SK-N-SH (cell line): Measurements from ENCODE around the gene USP28. TPM values are rescaled to one million over a fixed set of nuclear protein-coding genes. Genes with fewer than 3 reads are reported as not detected.

Source experiments
- CTCF ChIA-PET: fragments of 300-600, 350-600 bp; formaldehyde crosslinking; extraction: SDS; loops from one replicate; lab custom pipeline; 2021; lab: Yijun Ruan, JAX
- POLR2A ChIA-PET: fragments of 350-600 bp; sonication (Branson Sonifier 250); formaldehyde crosslinking; extraction: SDS; loops from one replicate; lab custom pipeline; 2020; ENCODE audit warnings: antibody characterized with exemption, inconsistent platforms; lab: Yijun Ruan, JAX
- DNase-seq: peaks from one replicate; pipeline ENCODE4 v3.0.0; 2012
- H2AFZ ChIP-seq: fragments of 200-600 bp; sonication (generic); 2 replicates; pipeline ENCODE4 v1.8.1; 2016; ENCODE audit warnings: antibody characterized with exemption, mild to moderate bottlenecking, low read depth
- H3F3A ChIP-seq: fragments of 200-600 bp; sonication (generic); replicated peaks from 2 replicates; pipeline ENCODE3; 2016; ENCODE audit warnings: antibody characterized with exemption, mild to moderate bottlenecking; ENCODE audit not compliant: insufficient read depth
- H3K27ac ChIP-seq, 2 experiments: fragments of 200-500 bp in 1 of 2; fragments of 200-600 bp in 1 of 2; sonication (Bioruptor generic) in 1 of 2; sonication (generic), shearing (Covaris generic) in 1 of 2; 2 replicates each; pipeline versions ENCODE4 v1.5.1 to v1.6.1; 2014 to 2016; ENCODE audit warnings: low read depth in 2 of 2, inconsistent platforms in 1 of 2, low read length in 1 of 2, mild to moderate bottlenecking in 1 of 2, mixed read lengths in 1 of 2
- H3K27me3 ChIP-seq: fragments of 200-600 bp; sonication (generic), shearing (Covaris generic); 2 replicates; pipeline ENCODE4 v1.6.1; 2016; ENCODE audit warnings: mixed run types; ENCODE audit not compliant: insufficient read depth
- H3K36me3 ChIP-seq, 2 experiments: fragments of 200-500 bp in 1 of 2; fragments of 200-600 bp in 1 of 2; sonication (Bioruptor generic) in 1 of 2; sonication (generic) in 1 of 2; replicated peaks in 1 of 2; 2 replicates each; pipeline versions ENCODE3 to v1.5.1; 2014 to 2016; ENCODE audit warnings: low read length in 1 of 2, mild to moderate bottlenecking in 1 of 2; ENCODE audit not compliant: insufficient read depth in 2 of 2, control insufficient read depth in 1 of 2
- H3K4me1 ChIP-seq, 2 experiments: fragments of 200-500 bp in 1 of 2; fragments of 200-600 bp in 1 of 2; sonication (Bioruptor generic) in 1 of 2; sonication (generic), shearing (Covaris generic) in 1 of 2; 2 replicates each; pipeline versions ENCODE4 v1.5.1 to v1.6.1; 2014 to 2016; ENCODE audit warnings: low read depth in 1 of 2, low read length in 1 of 2, mixed run types in 1 of 2; ENCODE audit not compliant: insufficient read depth in 2 of 2, control insufficient read depth in 1 of 2
- H3K4me2 ChIP-seq: fragments of 200-600 bp; sonication (generic), shearing (Covaris generic); 2 replicates; pipeline ENCODE4 v1.6.1; 2017; ENCODE audit warnings: mixed run types
- H3K4me3 ChIP-seq, 2 experiments: fragments of 200-500 bp in 1 of 2; fragments of 200-600 bp in 1 of 2; sonication (Bioruptor generic) in 1 of 2; sonication (generic), shearing (Covaris generic) in 1 of 2; 2 replicates each; pipeline versions ENCODE4 v1.5.1 to v1.8.1; 2014 to 2016; ENCODE audit warnings: low read depth in 2 of 2, inconsistent platforms in 1 of 2, low read length in 1 of 2, mild to moderate bottlenecking in 1 of 2, mixed read lengths in 1 of 2, moderate library complexity in 1 of 2
- H3K79me2 ChIP-seq: fragments of 200-600 bp; sonication (generic); 2 replicates; pipeline ENCODE4 v1.8.1; 2017; ENCODE audit warnings: mild to moderate bottlenecking; ENCODE audit not compliant: insufficient read depth
- H3K9ac ChIP-seq: fragments of 200-600 bp; sonication (generic); 2 replicates; pipeline ENCODE4 v1.6.1; 2017; ENCODE audit warnings: mixed run types
- H3K9me2 ChIP-seq: fragments of 200-600 bp; sonication (generic); 2 replicates; pipeline ENCODE4 v1.6.1; 2017; ENCODE audit warnings: mixed run types
- H3K9me3 ChIP-seq: fragments of 200-600 bp; sonication (generic); 2 replicates; pipeline ENCODE4 v1.6.1; 2017; ENCODE audit warnings: mixed run types, mild to moderate bottlenecking, moderate library complexity
- H4K20me1 ChIP-seq: fragments of 200-600 bp; sonication (generic); 2 replicates; pipeline ENCODE4 v1.6.1; 2017; ENCODE audit warnings: mild to moderate bottlenecking, mixed run types; ENCODE audit not compliant: insufficient read depth
- CHD2 ChIP-seq: fragments of 150-350 bp; IDR thresholded peaks from 2 replicates; pipeline ENCODE4 v1.6.1; 2018; ENCODE audit warnings: low read length; ENCODE audit not compliant: partially characterized antibody
- CTCF ChIP-seq: fragments of 200-600 bp; sonication (generic); IDR thresholded peaks from 2 replicates; pipeline ENCODE4 v1.6.1; 2017; ENCODE audit warnings: antibody characterized with exemption, mild to moderate bottlenecking, moderate library complexity
- ELF1 ChIP-seq: IDR thresholded peaks from 2 replicates; pipeline ENCODE4 v1.4.0; 2012
- FOXJ3 ChIP-seq: sonication (generic); formaldehyde crosslinking; IDR thresholded peaks from 2 replicates; pipeline ENCODE4 v1.5.1; 2020; ENCODE audit warnings: mild to moderate bottlenecking, missing genetic modification reagents
- GABPA ChIP-seq: IDR thresholded peaks from 2 replicates; pipeline ENCODE4 v1.4.0; 2012; ENCODE audit warnings: low read depth, mild to moderate bottlenecking
- GATA2 ChIP-seq: sonication (generic); formaldehyde crosslinking; IDR thresholded peaks from 2 replicates; pipeline ENCODE4 v1.5.0; 2020; ENCODE audit warnings: mild to moderate bottlenecking, missing genetic modification reagents
- JUND ChIP-seq: IDR thresholded peaks from 2 replicates; pipeline ENCODE4 v1.4.0; 2012
- NFIC ChIP-seq: IDR thresholded peaks from 2 replicates; pipeline ENCODE4 v1.4.0; 2012; ENCODE audit warnings: borderline replicate concordance
- PBX3 ChIP-seq: IDR thresholded peaks from 2 replicates; pipeline ENCODE4; 2012
- POLR2AphosphoS5 ChIP-seq: IDR thresholded peaks from 2 replicates; pipeline ENCODE4 v1.6.1; 2012; ENCODE audit warnings: low read depth, low read length
- RAD21 ChIP-seq: IDR thresholded peaks from 2 replicates; pipeline ENCODE4 v1.6.1; 2012; ENCODE audit warnings: mild to moderate bottlenecking, low read length
- RCOR1 ChIP-seq: fragments of 150-350 bp; IDR thresholded peaks from 2 replicates; pipeline ENCODE4 v1.6.1; 2017; ENCODE audit warnings: antibody characterized with exemption, low read length
- RXRA ChIP-seq: IDR thresholded peaks from 2 replicates; pipeline ENCODE4 v1.4.0; 2012; ENCODE audit warnings: low read depth, mild to moderate bottlenecking, borderline replicate concordance
- SMC3 ChIP-seq: IDR thresholded peaks from 2 replicates; pipeline ENCODE4 v1.6.1; 2012; ENCODE audit warnings: low read depth, low read length, improper control_type of control experiment
- TAF1 ChIP-seq: IDR thresholded peaks from 2 replicates; pipeline ENCODE4 v1.6.1; 2012; ENCODE audit warnings: low read depth, mild to moderate bottlenecking, low read length, moderate library complexity, borderline replicate concordance
- TEAD4 ChIP-seq: IDR thresholded peaks from 2 replicates; pipeline ENCODE4 v1.4.0; 2012; ENCODE audit warnings: mild to moderate bottlenecking, borderline replicate concordance; ENCODE audit not compliant: insufficient read depth
- USF2 ChIP-seq: fragments of 150-350 bp; IDR thresholded peaks from 2 replicates; pipeline ENCODE4 v1.6.1; 2017; ENCODE audit warnings: antibody characterized with exemption, low read length, low read depth, borderline replicate concordance
- ZBTB33 ChIP-seq: IDR thresholded peaks from 2 replicates; pipeline ENCODE4 v1.4.0; 2012; ENCODE audit warnings: low read depth, borderline replicate concordance
- WGBS: methylation state at CpG from one replicate; pipeline ENCODE4 v1.1.6; 2017; ENCODE audit warnings: low lambda C conversion rate; 5-methylcytosine and 5-hydroxymethylcytosine counted together
- polyA plus RNA-seq, 3 experiments: library from polyadenylated mRNA; depleted of rRNA; stranded (reverse); fragments of >200 nt; gene quantifications; 2 replicates each; pipeline ENCODE4 v1.2.3, GENCODE V29; 2012

USP28 gene
- polyA plus RNA-seq, 1 of the 3 experiments (the other 2 are of a cell fraction), result 20.0 TPM

- TF ChIP-seq RCOR1 (no peak), GABPA (no peak), FOXJ3 (CRISPR knock-in tag) (no peak), ELF1 (no peak), POLR2AphosphoS5 (no peak), CHD2 (no peak), GATA2 (CRISPR knock-in tag) (no peak), USF2 (no peak)
Measured at GRCh38 chr11:113802621-113803020, 72.8 kb downstream of the USP28 start.

GRCh38 chr11:113796663-113797259, 78.6 kb downstream of the USP28 start:
- H3K27me3 ChIP-seq, result no peaks in the 10 kb centered on the region
- peaks cover 9% of the 10 kb centered on the region for H3F3A ChIP-seq
- ChIA-PET CTCF (interaction anchor here (0.6 to 2.0 kb wide), 24 partner anchors 8 to 507 kb away, joined by 3 to 17 read pairs (median 4); partner anchors contain the start of genes CLDN25 and ZW10), POLR2A (no interaction called here)
- peak overlapping the region in 1 of 2 experiments; percentile 39; a peak in 1 of 4 replicates for H3K4me3 ChIP-seq
- WGBS, result 76% methylated on average over 3 of the region's 3 CpGs
- no peak overlapping the region for H2AFZ ChIP-seq
- H3K4me1 ChIP-seq, result peaks cover 0 to under 1% of the 10 kb centered on the region in 2 experiments; a peak in 1 of 4 replicates
- H3K9ac ChIP-seq, result no peak overlapping the region
- no peaks in the 10 kb centered on the region for H3K9me3 ChIP-seq
- H3K36me3 ChIP-seq, result peaks cover 23 to 24% of the 10 kb centered on the region in 2 experiments
- no peak overlapping the region for H3K27ac ChIP-seq
- H3K79me2 ChIP-seq, result no peaks in the 10 kb centered on the region
- H3K4me2 ChIP-seq, result no peak overlapping the region
- TF ChIP-seq TEAD4 (no peak), ZBTB33 (no peak), JUND (no peak), PBX3 (no peak), RXRA (no peak), CTCF (peak; percentile 71), TAF1 (no peak), RAD21 (peak; percentile 60), SMC3 (peak; percentile 40; the same call in 1 of the 2 replicates), NFIC (no peak)
- no peaks in the 10 kb centered on the region for H4K20me1 ChIP-seq
- peak; percentile 65 for DNase-seq
- H3K9me2 ChIP-seq, result no peaks in the 10 kb centered on the region

More at GRCh38 chr11:113802621-113803020, 72.8 kb downstream of the USP28 start:
- Histone ChIP-seq H4K20me1 (no peaks in the 10 kb centered on the region), H3K79me2 (no peaks in the 10 kb centered on the region), H3K9me2 (no peaks in the 10 kb centered on the region), H3K36me3 (peaks cover 39 to 56% of the 10 kb centered on the region in 2 experiments), H3K27ac (no peak overlapping the region), H3K4me2 (no peak overlapping the region), H3K27me3 (no peaks in the 10 kb centered on the region), H2AFZ (no peak overlapping the region), H3F3A (peaks cover 3% of the 10 kb centered on the region), H3K9ac (no peak overlapping the region), H3K4me3 (no peak overlapping the region), H3K9me3 (no peaks in the 10 kb centered on the region), H3K4me1 (peaks cover 0 to 2% of the 10 kb centered on the region in 2 experiments; a peak in 1 of 4 replicates)
- POLR2A ChIA-PET, result no interaction called here
- CTCF ChIA-PET, result interaction anchor here (1.1 to 2.2 kb wide), 5 partner anchors 14 to 460 kb away, joined by 3 to 5 read pairs (median 3); partner anchors contain the start of gene ZW10
- no peak for DNase-seq
